Measurements from ENCODE around the gene SPPL3.
A peak's percentile ranks its signal among the peaks of the same experiment; 100 is the strongest.
"Not testable (repeated sequence)": the region's sequence is repeated elsewhere in the genome, so short reads cannot be mapped to it uniquely, and the experiment has no call there.

Gene SPPL3

DNA sequence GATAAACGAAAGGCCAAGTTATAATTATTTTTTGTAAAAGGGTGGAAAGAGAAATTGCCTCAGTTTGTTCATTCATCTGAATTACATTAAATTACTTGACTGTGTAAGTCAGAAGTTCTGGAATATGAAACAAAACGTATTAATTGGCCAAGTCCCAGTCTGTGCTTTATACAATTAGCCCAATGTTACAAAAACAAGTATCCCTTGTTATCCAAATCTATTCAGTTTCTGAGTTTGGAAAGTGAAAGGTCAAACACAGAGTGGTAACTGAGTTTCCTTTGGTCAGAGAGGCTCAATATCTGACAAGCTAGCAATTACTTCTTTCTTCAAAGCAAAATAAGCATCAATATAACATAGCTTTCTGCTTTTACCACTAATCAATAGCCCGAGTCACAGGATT lies 62.6 kb downstream of the SPPL3 start:
- no peak for DNase-seq

DNA sequence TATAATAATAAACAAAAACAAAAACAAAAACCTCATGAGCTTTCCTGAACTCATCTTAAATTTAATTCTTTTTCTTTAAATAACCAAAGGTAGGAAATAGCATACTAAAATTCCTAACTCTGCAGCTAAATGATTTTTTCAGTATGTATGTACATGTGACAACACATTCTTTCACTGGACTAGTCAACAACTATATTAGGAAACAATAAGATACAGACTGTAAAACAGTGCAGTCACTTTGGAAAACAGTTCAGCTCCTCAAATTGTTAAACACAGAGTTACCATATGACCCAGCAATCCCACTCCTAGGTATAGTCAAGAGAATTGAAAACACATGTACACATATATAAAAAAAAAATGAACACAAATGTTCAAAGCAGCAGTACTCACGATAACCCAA lies 64.7 kb downstream of the SPPL3 start:
- no peak for DNase-seq

DNA sequence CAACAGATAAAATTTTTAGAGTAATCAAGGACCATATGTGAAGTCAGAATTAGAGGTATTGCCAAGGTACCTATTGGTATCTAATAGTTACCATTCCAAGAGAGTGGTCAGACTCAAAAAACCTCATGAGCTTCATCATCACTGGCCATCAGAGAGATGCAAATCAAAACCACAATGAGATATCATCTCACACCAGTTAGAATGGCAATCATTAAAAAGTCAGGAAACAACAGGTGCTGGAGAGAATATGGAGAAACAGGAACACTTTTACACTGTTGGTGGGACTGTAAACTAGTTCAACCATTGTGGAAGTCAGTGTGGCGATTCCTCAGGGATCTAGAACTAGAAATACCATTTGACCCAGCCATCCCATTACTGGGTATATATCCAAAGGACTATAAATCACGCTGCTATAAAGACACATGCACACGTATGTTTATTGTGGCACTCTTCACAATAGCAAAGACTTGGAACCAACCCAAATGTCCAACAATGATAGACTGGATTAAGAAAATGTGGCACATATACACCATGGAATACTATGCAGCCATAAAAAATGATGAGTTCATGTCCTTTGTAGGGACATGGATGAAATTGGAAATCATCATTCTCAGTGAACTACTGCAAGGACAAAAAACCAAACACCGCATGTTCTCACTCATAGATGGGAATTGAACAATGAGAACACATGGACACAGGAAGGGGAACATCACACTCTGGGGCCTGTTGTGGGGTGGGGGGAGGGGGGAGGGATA lies 65.4 kb downstream of the SPPL3 start:
- not testable (repeated sequence) for DNase-seq

GRCh38 chr12:120836114-120836684 lies 68.0 kb downstream of the SPPL3 start:
- DNase-seq = no peak

DNA sequence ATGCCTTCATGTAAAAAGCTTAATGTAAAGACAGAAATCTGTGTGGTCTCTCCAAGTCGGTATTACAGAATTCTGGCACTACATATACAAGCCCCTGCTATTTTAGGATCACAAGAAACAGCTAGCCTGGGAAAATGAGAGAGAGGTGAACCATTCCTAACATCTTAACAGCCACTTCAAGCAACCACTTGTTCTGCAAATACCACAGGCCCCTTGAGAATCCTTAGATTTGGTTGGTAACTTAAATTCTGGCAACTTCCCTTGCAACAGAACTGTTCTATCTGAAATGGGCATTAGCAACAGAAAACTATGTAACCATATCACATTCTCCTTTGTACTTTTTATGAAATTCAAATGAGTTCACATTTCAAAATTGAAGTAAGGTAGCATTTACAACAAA lies 68.5 kb downstream of the SPPL3 start:
- no peak for DNase-seq

- DNase-seq = no peak
Measured at GRCh38 chr12:120835304-120835612, 68.9 kb downstream of the SPPL3 start.

GRCh38 chr12:120834489-120835303 lies 69.5 kb downstream of the SPPL3 start:
- no peak for DNase-seq

- no peak for DNase-seq
Measured at GRCh38 chr12:120833849-120834248, 70.3 kb downstream of the SPPL3 start.

- no peak for DNase-seq
Measured at GRCh38 chr12:120832737-120833136, 71.4 kb downstream of the SPPL3 start.

- DNase-seq = no peak
Measured at GRCh38 chr12:120831648-120832267, 72.4 kb downstream of the SPPL3 start.

GRCh38 chr12:120830966-120831365 lies 73.2 kb downstream of the SPPL3 start:
- DNase-seq = no peak

- DNase-seq = no peak
Measured at GRCh38 chr12:120830052-120830940, 73.9 kb downstream of the SPPL3 start.

DNA sequence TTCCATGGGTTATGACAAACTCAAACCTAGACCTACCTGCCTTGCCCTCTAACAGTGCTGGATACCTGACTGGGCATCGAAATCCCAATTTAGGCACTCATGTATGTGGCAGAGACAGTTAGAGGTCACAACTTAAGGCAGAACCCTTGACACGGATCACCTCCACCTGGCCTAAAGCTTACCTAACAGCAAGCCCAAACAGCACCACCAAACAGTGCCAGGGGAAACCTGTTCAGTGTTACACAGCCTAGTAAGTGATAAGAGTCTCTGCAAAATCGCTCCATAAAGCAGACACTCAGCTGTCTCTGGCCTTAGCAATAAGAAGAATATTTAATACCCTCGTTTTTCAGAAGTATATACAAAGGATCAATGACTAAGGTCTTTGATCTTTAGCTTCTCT lies 77.8 kb downstream of the SPPL3 start:
- DNase-seq = no peak

DNA sequence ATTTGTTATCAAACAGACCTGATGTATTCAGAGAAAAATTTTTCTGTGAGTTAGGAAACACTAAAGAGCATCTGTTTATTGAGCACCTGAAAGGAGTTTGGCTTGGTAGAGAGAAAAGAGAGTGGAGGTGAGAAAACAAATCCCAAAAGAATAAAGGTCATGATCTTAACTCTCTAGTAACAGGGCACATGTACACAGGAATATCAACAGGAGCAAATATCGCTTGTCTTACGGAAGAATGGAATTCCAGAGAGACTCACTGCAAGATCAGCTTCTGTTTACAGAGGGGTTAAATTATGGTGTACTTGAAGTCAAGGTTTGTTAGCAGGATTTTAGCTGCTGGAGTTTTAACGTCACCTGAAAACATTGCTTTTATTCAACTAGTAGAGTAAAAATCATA lies 78.8 kb downstream of the SPPL3 start:
- DNase-seq = no peak

DNA sequence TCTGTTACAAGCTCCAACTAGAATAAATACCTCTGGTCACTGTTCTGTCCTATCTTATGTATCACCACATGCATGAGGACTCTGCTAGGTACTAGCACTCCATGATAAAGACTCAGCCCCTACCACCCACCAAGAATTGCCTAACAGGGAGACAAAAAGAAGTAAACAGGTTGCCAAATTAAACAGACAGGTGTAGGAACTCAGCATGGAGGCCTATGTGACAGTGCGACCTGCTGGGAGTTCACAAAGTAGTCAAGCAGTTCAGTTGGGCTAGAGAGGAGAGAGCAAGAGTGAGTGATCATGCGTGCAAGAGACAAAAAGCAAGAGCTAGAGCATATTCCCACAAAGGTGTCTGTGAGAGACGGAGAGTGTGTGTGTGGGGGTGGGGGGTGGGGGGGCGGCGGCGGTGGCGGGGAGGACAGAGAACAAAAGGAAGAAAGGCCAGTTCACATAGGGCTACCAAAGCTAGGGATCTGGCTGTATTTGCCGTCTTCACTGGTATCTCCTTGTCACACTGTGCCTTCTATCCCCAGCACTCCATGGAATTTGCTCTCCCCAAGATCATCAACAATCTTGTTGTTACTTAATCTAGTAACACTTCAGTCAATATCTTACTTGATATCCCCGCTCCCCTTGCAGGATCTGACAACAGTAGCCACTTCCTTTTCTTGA lies 81.2 kb downstream of the SPPL3 start:
- DNase-seq = no peak

DNA sequence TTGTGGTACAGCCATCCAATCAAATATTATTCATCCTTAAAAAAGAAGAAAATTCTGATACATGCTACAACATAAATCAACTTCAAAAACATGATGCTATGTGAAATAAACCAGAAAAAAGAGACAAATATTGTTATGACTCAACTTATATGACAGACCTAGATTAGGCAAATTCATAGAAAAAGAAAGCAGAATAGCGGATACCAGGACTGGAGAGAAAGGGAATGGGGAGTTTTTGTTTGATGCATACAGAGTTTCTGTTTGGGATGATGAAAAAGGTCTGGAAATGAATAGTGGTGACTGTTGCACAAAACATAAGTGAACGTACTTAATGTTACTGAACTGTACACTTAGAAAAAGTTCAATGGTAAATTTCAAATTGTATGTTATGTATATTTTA lies 82.3 kb downstream of the SPPL3 start:
- DNase-seq = no peak

DNA sequence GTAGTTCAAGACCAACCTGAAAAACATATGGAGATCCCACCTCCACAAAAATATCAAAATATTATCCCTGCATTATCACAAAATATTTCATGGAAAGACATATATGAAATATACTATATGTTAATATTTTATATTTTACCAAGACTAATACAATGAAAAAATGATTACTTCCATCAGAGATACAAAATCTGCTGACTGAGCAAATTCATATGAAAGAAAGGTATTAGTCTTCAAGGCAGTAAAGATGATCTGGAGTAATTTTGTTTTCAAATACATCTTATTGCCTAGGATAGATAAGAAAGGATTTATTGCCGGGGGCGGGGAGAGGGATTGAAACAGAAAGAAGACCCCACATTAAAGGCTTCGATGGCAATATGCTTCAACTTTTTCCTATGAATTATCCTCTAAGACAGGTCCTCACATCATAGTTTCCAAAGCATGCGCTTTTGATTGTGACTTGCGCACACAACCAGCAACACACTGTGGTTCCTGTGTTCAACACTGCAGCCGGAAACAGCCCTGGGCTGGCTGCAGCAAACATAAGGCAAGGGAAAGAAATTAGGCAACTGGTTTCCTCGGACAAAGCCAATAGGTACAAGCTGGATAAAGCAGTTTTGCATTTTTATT lies 83.2 kb downstream of the SPPL3 start:
- peak; percentile 55 to 56 for DNase-seq

GRCh38 chr12:120818416-120818815 lies 85.7 kb downstream of the SPPL3 start:
- no peak for DNase-seq

- DNase-seq = no peak
Measured at GRCh38 chr12:120817559-120818330, 86.4 kb downstream of the SPPL3 start.

GRCh38 chr12:120816363-120816762 lies 87.8 kb downstream of the SPPL3 start:
- DNase-seq = no peak
